GM21423 (cell line): ENCODE measurements around the gene TMEM184B.

Experiments
- ATAC-seq: cut with Tn5 transposase; IDR thresholded peaks from one replicate; pipeline ENCODE4 v1.9.1; 2021; ENCODE audit warnings: mild to moderate bottlenecking, moderate library complexity; ENCODE audit not compliant: unreplicated experiment

TMEM184B gene

DNA sequence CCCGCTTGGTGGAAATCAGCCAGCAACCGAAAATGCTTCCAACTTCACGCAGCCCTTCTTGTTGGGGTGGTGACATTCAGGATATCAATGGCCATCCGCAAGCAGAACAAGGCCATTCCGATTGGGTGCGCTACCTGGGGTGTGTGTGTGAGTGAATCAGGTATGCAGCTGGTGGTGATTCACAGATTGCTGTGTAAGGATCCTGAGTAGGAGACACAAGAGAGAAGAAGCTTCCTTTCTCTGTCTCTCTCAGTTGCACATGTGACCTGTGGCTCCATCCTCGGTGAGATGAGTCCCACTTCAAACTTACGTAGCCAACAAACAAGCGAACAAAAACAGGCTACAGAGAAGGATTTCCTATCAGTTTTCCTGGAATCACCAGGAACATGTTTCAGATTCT lies 9.6 kb upstream of the TMEM184B start:
- no peak for ATAC-seq

DNA sequence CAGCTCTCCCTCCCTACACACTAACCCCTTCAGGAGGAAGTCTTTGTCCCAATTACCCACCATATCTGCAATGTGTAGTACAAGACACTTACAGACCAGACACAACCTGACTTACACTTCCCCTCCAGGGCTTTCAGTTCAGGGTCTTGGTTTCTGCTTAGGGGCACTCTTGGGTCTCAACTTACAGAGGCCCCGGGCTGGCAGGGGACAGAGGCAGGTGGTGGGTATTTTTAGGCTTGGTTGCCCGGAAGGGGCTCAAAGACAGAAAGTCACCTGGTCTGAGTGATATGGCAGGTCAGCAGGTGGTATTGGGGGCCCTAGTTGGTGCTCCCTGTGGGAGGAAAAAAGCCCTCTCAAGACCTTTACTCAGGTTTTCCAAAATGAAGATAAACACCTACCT lies 3.4 kb upstream of the TMEM184B start:
- no peak for ATAC-seq

DNA sequence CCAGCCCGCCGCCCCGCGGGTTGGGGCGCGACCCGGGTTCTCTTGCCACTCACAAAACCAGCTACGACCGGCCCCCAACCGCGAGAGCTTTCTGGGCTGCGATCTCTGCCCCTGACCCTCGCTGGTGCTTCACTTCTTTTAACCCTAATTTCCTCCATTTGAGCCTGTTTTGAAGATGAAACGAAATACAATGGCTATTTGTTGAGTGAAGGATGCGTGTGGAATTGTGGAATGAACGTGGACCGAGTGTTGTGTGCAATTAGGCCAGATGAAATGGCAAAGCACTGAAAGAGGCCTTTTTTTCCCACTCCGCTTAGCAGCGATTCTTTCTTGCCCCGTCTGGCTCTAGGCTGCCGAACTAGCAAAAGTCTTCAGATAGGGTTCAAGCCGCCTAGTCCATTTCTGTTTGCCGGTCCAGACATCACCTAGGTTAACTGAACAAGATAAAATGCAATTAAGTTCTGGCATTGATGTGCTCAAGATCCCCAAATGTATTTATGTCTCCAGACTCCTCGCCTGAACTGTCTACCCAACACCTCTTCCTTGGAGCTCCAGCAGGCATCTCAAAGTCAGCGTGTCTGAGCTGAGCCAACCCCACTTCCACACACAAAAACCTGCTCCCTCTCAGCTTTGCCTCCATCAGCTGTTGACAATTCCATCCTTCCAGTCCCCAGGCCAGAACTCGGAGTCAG lies 471 bp upstream of the TMEM184B start:
- no peak for ATAC-seq

DNA sequence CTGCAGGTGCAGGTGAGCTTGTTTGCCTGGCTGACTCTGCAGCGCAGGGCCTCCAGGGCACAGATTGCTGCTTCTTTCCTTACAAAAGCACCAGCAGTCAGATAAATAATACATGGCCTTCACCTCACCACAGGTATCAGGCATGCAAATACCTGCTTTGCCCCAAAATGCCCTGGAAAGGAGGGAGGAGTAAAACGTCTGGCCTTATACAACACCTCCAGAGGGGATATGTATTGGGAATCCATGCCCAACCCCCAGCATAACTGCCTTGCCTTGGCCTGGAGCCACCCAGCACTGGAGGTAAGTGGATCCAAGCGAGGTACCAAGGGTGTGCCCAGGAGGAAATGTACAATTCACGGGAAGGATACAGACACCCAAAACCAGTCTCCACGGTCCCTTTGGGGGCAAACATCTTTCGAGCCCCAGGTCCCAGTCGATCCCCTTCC lies 860 bp downstream of the TMEM184B start:
- ATAC-seq = no peak

DNA sequence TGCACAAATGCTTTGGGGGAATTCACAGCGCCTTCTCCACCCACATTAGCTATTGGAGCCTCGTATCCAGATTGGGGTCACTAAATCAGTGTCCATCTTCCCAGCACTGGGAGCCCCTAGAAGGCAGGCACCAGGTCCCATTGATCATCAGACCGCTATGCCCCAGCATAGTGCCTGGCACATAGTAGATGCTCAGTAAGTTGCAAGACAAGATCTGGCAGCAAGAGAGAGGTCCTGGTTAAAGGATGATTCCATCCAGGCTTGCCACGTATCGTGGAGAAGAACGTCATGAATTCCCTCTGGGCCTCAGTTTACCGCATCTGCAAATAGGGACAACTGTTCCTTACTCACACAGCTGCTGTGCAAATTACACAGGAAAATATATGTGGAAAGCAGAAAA lies 1.7 kb downstream of the TMEM184B start:
- ATAC-seq = no peak

DNA sequence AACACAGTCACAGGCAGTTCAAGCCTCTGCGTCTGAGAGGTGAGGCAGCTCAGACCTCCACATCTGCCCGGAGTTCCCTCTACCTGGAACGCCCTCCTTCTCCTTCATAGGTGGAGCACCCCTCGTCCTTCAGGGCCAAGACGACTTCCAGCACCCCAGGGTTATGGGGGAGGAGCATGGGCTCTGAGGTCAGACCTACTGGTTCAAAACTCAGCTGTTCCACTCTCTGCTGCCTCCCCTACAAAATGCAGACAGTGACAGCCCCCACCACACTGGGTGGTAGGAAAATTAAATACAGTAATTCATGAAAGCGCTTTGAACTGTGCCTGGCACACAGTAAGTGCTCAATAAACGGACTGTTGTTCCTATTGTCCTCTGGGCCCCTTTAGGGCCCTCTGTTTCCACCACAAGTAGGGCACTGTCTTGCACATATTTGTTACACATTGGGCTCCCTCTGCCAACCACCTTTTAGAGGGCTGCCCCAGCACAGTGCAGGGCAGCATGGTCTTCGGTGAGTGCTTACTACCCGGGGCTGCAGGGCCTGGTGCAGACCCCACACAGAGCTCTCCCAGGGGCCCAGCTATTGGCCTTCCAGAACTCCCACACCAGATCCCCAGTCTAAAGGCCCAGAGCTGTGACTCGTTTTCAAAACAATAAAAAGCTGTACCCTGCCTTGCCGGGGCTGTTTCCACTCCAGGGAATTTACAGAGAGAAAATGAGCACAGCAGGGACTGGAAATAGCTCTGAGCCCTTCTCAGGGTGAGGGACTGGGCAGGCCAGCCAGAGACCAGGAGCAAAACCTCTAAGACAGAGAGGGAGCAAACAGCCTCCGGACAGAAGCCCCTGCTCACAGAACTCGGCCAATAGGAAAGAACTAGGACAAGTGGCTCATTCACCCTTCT lies 2.5 kb downstream of the TMEM184B start:
- no peak for ATAC-seq

DNA sequence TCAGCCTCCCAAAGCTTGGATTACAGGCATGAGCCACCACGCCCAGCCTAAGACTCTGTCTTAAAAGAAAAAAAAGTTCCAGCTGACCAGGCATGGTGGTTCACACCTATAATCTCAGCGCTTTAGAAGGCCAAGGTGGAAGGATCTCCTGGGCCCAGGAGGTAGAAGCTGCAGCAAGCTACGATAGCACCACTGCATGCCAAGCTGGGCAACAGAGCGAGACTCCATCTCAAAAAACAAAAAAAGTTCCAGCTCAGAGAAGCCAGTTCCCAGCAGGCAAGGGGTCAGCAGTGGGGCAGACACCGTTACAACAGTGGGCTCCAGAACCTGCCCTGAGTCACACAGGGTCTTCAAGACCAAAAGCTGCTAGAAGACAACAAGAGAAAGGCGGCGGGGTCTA lies 3.3 kb downstream of the TMEM184B start:
- ATAC-seq = no peak

DNA sequence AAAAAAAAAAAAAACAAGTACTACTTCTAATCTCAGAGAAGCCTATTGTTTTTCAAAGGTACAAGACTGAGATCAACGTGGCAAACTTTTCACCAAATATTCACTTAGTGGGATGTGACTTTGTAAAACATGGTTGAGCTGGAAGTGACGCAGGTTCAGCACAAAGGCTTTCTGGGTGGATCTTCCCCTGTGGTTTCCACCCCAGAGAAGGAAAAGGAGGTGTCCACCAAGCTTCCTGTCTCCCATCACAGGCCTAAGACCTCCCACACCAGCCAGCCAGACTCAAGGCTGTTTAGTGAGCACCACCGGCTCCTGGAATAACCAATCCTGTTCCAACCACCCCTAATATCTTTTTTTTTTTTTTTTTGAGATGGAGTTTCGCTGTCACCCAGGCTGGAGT lies 5.7 kb downstream of the TMEM184B start:
- no peak for ATAC-seq

DNA sequence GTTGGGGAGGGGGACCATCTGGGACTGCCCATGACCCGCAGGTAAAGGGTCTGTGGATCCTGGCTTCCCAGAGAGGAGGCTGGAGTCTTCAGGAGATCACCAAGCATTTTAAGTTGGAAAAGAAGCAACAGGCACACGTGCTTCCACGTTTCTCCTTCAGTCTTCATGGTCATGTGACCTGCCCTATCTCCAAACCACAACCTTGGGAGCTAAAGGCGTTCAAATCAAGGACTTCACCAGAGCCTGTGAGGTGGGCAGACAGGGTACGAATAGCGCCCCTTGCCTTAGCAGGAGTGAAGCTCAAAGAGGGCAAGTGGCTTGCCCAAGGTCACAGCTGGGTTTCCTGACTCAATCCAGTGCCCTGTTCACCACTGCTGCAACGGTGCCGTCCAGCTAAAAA lies 6.7 kb downstream of the TMEM184B start:
- ATAC-seq = no peak

DNA sequence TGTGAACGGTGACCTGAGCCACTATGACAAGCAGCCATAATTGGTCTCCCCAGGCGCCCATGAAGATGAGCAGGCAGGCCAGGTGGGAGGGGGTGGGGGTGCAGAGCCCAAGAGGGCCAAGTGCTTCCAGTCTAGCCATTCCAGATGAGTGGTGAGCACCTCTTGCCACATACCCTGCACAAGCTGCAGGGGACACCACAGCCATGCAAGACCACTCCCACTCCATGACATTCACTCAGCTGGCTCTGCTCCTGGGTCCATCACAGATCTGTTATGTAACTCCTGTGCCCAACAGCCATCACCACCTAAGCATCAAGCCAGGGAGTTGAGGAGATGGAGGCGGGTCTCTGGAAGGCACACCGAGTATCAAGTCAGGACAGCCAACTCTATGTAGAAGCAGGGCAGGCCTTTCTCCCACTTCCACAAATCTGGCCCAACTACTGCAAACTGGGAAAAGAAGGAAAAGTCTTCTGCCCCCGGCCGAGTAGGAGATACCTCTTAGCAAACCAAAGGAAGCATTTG lies 8.4 kb downstream of the TMEM184B start:
- no peak for ATAC-seq

DNA sequence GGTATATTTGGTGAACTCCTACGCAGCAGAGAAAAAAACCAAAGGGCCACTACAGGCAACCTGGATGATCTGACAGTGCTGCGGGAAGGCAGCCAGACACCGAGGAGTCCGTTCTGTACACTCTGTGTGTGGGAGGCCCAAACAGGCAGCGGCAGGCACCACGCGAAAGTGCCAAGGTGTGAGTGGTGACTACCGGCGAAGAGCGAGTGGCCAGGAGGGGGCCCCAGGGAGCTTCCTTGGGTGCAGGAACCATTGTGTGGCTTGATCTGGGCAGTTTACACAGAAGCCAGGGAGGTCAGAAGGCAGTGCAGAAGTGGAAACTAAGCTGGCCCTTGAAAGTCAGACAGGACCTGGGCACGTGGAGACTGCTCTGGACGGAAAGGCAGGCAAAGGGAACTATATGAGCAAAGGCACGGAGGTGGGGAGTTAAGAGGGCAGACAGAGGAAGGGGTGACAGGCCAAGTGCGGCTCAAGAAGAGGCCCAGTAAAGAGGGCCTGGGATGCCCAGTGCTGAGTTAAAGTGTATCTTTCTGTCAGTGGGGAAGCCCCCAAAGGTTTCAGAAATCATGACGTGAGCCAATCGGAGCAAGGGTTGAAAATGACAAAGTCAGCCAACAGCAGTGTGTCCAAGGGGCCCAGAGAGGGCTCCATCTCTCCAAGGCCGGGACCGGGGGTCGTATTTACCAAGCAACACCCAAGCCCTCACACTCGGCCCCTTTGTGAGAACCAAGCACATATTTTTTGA lies 10.6 kb downstream of the TMEM184B start:
- ATAC-seq = no peak

DNA sequence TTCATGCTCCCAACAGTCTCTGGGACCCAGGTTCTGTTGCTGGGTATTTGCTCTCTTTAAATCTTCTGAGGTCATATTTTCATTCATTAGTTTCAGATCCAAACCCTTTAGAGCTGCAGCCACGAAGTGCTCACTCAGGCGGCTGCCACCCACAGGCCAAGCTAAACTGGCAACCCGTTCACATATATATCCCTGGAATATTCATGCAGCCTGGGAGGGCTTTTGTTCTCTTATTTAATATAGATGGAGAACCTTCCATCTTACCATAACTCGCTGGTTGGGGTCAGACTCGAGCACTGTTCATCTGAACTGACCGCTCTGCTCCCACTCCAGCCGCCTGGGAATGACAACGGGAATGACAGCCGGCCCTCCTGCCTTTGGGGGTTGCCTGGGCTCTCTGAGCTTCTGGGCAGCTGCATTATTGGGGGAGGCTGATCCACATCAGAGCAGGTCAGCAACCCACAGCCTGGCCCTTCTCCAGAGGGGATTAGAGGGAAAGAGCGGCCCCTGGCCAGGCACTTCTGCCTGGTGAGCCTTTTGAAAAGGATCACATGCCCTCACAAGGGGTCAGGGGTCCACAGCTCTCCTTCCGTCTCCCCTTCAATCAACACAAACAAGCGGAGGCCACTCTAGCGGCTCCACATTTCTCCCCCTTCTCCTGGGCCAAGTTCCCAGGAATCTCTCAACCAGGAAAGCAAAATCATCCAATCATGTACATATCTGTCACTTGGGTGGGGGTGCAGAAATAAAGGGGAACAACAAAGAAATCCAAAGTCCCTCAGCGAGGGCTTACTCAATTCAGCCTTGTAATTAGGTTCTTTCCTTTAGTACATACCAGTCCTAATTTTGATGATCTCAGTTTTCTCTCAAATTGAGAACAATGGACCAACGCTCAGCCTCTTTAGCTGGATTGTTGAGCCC lies 11.8 kb downstream of the TMEM184B start:
- ATAC-seq = no peak

DNA sequence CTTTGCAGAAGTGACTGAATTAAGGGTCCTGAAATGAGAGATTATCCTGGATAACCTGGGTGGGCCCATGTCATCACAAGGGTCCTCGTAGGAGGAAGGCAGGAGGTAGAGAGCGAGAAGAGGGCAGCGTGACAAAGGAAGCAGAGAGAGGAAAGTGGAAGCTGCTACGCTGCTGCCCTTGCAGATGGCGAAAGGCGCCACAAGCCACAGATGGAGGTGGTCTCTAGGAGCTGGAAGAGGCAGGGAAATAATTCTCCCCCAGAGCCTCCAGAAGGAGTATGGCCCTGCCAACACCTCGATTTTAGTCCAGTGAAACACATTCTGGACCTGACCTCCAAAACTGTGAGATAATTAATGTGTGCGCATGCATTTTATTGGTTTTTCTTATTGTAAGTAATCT lies 13.4 kb downstream of the TMEM184B start:
- no peak for ATAC-seq

DNA sequence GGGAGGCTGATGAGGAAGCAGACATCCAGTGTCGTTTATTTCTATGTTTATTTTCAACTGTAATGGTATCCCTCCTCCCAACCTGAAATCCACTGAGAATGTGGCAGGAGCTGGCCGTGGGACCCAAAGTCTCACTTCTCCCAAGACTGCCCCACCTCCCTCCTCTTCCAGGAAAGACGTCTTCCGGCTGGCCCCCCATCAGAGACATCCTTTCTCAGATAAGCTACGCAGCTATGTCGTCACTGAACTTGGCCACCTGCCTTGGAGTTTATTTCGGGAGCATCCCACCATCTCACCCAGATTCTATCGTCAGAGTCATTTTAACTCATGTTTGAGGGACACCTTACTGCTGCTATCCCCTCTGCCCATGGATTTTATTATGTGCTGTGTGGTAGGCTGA lies 13.9 kb downstream of the TMEM184B start:
- ATAC-seq = no peak

DNA sequence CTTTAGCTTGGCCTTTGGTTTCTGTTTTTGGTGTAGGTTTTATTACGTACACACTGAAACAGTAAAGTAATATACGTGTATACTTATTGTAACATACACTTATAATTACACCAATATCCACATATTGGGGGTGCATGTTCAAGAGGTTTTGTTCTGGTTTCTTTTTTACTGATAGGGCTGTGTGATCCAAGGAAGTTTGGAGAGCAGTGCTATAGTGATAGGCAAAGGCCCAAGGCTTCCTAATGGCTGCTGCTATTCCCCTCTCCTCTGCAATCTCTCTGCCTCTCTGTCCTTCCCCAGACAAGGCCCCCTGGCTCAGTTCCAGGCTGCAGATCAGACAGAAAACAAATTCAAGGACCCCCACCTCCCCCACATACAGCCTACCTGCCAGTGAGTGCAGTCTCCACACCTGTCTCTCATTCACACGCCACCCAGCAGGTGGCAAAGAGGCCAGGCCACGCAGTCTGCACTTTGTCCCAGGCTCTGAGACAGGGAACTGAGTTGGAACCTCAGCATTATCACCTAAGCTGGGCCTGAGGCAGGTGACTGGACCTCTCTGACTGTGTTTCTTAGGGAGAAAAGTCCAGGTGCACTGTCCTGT lies 15.1 kb downstream of the TMEM184B start:
- no peak for ATAC-seq

DNA sequence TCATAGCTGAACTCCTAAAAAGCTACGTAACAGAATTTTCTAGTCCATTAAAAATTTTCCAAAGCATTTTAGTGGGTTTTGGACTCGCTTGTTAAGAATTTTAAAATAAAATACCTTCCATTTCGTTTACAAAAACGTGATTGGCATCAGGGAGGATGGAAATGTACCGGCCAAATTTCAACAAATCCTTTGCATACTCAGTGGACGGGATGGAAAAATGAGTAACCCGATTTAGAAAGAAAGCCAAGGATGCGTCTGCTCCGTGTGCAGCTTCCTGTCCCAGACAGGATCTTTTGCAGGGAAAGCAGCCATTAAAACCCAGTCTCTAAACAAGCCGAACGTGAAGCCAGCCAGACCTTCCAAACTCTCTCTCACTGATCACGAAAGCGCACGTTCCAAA lies 15.6 kb downstream of the TMEM184B start:
- no peak for ATAC-seq

DNA sequence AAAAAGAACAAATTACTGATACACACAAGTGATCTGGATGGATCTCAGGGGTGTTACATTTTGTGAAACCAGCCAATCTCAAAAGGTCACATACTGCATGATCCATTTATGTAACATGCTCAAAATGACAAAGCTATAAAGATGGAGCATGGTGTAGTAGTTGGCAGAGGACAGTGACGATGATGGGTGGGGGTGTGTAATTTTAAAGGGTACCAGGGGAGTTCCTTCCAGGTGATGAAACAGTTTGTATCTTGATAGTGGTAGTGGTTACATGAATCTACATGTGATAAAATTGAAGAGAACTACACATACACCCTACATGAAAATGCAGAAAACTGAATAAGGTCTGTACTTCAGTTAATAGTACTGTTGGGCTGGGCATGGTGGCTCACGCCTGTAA lies 17.1 kb downstream of the TMEM184B start:
- ATAC-seq = no peak

DNA sequence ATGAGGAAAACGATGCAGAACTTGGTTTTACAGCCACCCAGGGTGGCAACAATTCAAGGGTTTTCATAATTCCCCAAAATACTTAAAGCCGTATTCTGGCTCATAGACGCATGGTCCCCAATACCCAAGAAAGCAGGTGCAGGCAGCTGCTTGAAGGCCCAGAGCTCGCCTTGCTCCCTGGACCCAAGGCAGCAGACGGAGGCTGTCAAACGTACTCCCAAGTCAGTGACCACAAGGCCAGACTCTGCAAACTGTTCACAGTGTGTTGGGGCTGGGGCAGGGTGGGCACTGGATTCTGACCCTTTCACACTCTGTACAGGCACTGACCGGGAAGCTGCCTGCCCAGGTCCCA lies 21.5 kb downstream of the TMEM184B start:
- no peak for ATAC-seq

DNA sequence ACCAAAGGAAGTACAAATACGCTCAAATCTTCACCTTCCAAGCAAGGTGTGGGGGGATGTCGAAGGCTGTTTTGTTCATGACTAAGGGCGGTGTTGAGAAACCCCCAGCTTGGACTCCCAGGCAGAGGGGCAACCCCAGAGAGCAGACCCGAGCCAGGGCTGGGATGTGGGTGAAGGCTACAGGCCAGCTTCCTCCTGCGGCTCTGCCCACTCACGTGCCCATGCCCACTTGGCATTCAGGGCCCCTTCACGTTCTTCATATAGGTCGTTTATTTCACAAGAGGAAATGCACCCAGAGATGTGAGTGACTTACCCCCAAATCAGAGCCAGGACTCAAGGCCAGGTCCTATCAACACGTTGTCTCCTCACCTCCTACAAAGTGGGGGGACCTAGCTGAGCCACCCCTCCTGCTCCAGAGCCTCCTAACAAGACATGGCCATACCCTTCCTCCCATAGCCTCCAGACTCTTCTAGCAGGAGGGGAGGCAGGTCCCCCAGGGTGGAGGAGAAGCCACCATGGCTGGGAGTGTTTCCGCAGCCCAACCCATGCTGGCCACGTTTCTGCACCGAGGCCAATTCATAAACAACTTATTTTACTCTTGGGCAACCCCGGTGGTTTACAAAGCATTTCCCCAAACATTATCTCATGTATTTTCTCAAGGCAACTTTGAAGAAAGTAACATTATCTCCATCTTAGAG lies 22.0 kb downstream of the TMEM184B start:
- no peak for ATAC-seq
